Measurements from ENCODE around the gene RPE65.

The RPE65 gene

GRCh38 chr1:68384321-68384813, 65.4 kb downstream of the RPE65 start:
- TF ChIP-seq CTCF (IDR thresholded peaks at IDR 0.05): no peak
- TF ChIP-seq ZFX (IDR thresholded peaks at IDR 0.05; ENCODE audit: borderline replicate concordance): no peak
- H3K27ac ChIP-seq: peak overlapping the region; percentile 39

DNA sequence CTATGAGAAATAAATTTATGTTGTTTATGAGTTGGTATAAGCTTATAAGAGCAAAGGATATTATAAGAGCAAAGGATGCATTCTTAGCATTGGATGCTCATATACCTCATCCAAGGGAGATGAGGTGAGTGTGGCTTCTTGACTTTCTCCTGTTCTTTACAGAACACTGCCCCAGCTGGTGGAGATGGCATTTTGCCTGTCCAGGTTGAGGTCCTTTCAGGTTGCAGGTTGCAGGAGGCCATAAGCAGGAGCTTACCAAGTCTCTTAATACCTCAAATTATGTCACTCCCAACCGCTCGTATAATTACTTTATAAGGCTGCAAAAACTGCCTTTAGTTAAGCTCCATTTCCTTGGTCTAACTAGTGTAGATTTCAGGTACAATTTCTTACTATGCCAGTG, 66.7 kb downstream of the RPE65 start:
- H3K27ac ChIP-seq: no peak overlapping the region
- TF ChIP-seq ZFX (IDR thresholded peaks at IDR 0.05; ENCODE audit: borderline replicate concordance) (no peak), CTCF (IDR thresholded peaks at IDR 0.05) (no peak)

DNA sequence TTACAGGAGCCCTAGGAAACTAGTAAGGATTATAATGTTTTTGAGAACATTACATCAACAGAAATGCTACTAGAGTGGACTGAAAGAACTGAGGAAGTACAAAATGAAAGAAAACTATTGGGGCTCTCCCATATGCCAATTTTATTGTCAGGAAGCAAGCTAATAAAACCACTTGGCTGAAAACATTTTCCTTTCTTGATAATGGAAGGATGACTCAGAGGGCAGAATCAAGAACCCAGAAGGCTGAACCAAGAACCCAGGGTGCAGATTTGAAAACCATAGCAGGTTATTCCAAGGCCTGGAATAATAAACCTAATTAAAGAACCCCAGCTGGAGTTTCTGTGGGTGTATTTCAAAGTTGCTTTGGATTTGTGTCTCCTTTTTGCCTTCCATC, 70.7 kb downstream of the RPE65 start:
- TF ChIP-seq ZFX (IDR thresholded peaks at IDR 0.05; ENCODE audit: borderline replicate concordance) (no peak), CTCF (IDR thresholded peaks at IDR 0.05) (no peak)
- H3K27ac ChIP-seq: no peak overlapping the region
